Astrocyte (in vitro differentiated cells and primary cell): Measurements from ENCODE around the gene VTCN1. TPM values are rescaled to one million over a fixed set of nuclear protein-coding genes. Genes with fewer than 3 reads are reported as not detected.

Experiments used
- DNase-seq: peaks from one replicate; pipeline ENCODE4 v3.0.0-alpha.2; 2010; ENCODE audit warnings: low read depth
- FAIRE-seq: peaks from 2 replicates; lab custom pipeline; 2011; peaks lifted over from hg19 to GRCh38; lab: Jason Lieb, UNC
- H2AFZ ChIP-seq: 2 replicates; pipeline ENCODE4 v1.6.0; 2012; ENCODE audit warnings: low read depth, low read length, inconsistent platforms
- H3K27ac ChIP-seq: 2 replicates; pipeline ENCODE4 v1.5.1; 2011; ENCODE audit warnings: low read depth, low read length, inconsistent platforms
- H3K27me3 ChIP-seq: 2 replicates; pipeline ENCODE4 v1.6.0; 2011; ENCODE audit warnings: low read length, inconsistent platforms; ENCODE audit not compliant: insufficient read depth
- H3K36me3 ChIP-seq: 2 replicates; pipeline ENCODE4 v1.5.1; 2011; ENCODE audit warnings: low read length, inconsistent platforms; ENCODE audit not compliant: insufficient read depth
- H3K4me1 ChIP-seq: 2 replicates; pipeline ENCODE4 v1.5.1; 2011; ENCODE audit warnings: low read length, inconsistent platforms; ENCODE audit not compliant: insufficient read depth
- H3K4me2 ChIP-seq: 2 replicates; pipeline ENCODE4 v1.6.0; 2012; ENCODE audit warnings: low read length, inconsistent platforms
- H3K4me3 ChIP-seq: 2 replicates; pipeline ENCODE4 v1.5.1; 2011; ENCODE audit warnings: low read depth, mild to moderate bottlenecking, low read length, inconsistent platforms; ENCODE audit not compliant: insufficient read depth
- H3K79me2 ChIP-seq: 2 replicates; pipeline ENCODE4 v1.6.0; 2012; ENCODE audit warnings: mild to moderate bottlenecking, low read length, inconsistent platforms; ENCODE audit not compliant: insufficient read depth
- H3K9ac ChIP-seq: 2 replicates; pipeline ENCODE4 v1.6.0; 2012; ENCODE audit warnings: mild to moderate bottlenecking, low read length, inconsistent platforms
- H3K9me3 ChIP-seq: 2 replicates; pipeline ENCODE4 v1.5.1; 2012; ENCODE audit warnings: low read depth, mild to moderate bottlenecking, low read length, inconsistent platforms; ENCODE audit not compliant: insufficient read depth
- H4K20me1 ChIP-seq: 2 replicates; pipeline ENCODE4 v1.6.0; 2012; ENCODE audit warnings: low read length, inconsistent platforms; ENCODE audit not compliant: insufficient read depth
- H3K27ac Mint-ChIP-seq: one replicate; pipeline ENCODE4 v1.8.0; 2021; ENCODE audit warnings: mild to moderate bottlenecking, mixed read lengths; ENCODE audit not compliant: unreplicated experiment
- H3K27me3 Mint-ChIP-seq: one replicate; pipeline ENCODE4 v1.8.0; 2021; ENCODE audit warnings: low read depth, mixed read lengths; ENCODE audit not compliant: unreplicated experiment
- H3K36me3 Mint-ChIP-seq: one replicate; pipeline ENCODE4 v1.8.0; 2021; ENCODE audit warnings: low read depth, mixed read lengths; ENCODE audit not compliant: unreplicated experiment
- H3K4me1 Mint-ChIP-seq: one replicate; pipeline ENCODE4 v1.8.0; 2021; ENCODE audit warnings: low read depth, mixed read lengths; ENCODE audit not compliant: unreplicated experiment
- H3K4me3 Mint-ChIP-seq: one replicate; pipeline ENCODE4 v1.8.0; 2021; ENCODE audit warnings: mild to moderate bottlenecking, moderate library complexity, mixed read lengths; ENCODE audit not compliant: unreplicated experiment
- H3K9me3 Mint-ChIP-seq: one replicate; pipeline ENCODE4 v1.8.0; 2021; ENCODE audit warnings: mild to moderate bottlenecking, mixed read lengths; ENCODE audit not compliant: unreplicated experiment
- EZH2 ChIP-seq: IDR thresholded peaks from 2 replicates; pipeline ENCODE4 v1.6.1; 2012; ENCODE audit warnings: mild to moderate bottlenecking, low read length, inconsistent platforms; ENCODE audit not compliant: insufficient read depth
- total RNA-seq: library from RNA; stranded (reverse); gene quantifications from 2 replicates; pipeline ENCODE4 v1.2.1, GENCODE V29; 2021
- TF ChIP-seq, protein P1 (sequence below): IDR thresholded peaks from 2 replicates; pipeline ENCODE4 v1.5.1; 2011; ENCODE audit warnings: low read depth, mild to moderate bottlenecking, inconsistent platforms, low read length, moderate library complexity; ENCODE audit not compliant: insufficient read depth

The VTCN1 gene
- total RNA-seq, 1 donor from 2014 or later: 1.3 TPM

DNA sequence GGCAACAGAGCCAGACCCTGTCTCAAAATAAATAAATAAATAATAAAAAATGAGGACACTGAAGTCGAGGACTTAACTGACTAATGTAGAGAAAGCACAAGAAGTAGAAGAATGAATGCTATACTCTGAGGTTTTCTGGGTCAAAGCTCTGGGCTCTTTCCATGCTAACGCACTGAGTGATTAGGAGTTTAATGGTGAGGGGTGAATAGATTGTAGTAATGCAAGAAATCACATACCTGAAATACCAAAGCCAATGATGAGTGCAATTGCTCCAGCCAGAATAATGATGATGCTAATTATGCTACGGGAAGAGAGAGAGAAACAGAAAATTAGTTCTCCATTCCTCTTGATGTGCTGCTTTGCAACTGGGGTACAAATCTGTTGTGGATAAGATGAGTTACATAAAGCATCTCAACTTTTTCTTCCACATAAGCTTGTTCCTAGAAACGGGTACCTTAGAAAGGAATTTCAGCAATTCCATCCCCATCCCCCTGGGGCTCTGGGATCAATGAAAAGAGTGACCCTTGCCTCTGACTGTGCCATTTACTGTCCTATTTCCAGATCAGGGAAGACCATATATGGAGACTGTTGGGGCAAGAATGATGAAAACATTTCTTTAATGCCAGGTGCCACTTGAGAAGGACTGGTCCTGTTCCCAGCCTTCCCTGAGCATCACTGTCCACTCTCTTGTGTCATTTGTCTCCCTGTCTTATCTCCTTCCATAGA, 40.7 kb downstream of the VTCN1 start:
- H4K20me1 ChIP-seq: no peaks in the 10 kb centered on the region

DNA sequence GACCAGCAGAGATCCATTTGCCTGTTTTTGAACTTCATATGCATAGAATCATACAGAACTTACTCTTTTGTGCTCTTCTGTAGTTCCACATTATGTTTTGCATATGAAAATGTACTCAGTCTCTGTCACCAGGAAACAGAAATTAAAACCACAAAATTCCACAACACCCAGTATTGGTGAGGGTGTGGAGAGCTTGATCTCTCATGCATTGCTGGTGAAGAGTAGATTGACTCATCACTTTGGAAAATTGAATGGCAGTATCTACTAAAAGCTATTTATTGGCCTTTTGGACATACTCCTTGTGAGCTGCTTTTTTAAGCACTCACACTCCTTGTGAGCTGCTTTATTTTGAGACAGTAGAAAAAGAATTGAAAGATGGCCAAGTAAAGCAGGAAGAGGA, 43.3 kb downstream of the VTCN1 start:
- Mint-ChIP-seq H3K27ac (no peak overlapping the region), H3K9me3 (peaks cover 4% of the 10 kb centered on the region), H3K36me3 (no peaks in the 10 kb centered on the region), H3K27me3 (no peaks in the 10 kb centered on the region), H3K4me1 (peaks cover 6% of the 10 kb centered on the region), H3K4me3 (no peak overlapping the region)
- peaks cover 10% of the 10 kb centered on the region for H3K4me1 ChIP-seq
- no peaks in the 10 kb centered on the region for H4K20me1 ChIP-seq
- no peaks in the 10 kb centered on the region for H3K9me3 ChIP-seq
- DNase-seq (no peak), FAIRE-seq (no peak)
- no peak overlapping the region for H3K4me3 ChIP-seq
- no peak overlapping the region for H3K9ac ChIP-seq
- no peaks in the 10 kb centered on the region for H3K36me3 ChIP-seq
- no peak overlapping the region for H3K4me2 ChIP-seq
- H2AFZ ChIP-seq: no peak overlapping the region
- no peaks in the 10 kb centered on the region for H3K79me2 ChIP-seq
- no peak overlapping the region for H3K27ac ChIP-seq
- no peaks in the 10 kb centered on the region for H3K27me3 ChIP-seq
- TF ChIP-seq, protein P1, sequence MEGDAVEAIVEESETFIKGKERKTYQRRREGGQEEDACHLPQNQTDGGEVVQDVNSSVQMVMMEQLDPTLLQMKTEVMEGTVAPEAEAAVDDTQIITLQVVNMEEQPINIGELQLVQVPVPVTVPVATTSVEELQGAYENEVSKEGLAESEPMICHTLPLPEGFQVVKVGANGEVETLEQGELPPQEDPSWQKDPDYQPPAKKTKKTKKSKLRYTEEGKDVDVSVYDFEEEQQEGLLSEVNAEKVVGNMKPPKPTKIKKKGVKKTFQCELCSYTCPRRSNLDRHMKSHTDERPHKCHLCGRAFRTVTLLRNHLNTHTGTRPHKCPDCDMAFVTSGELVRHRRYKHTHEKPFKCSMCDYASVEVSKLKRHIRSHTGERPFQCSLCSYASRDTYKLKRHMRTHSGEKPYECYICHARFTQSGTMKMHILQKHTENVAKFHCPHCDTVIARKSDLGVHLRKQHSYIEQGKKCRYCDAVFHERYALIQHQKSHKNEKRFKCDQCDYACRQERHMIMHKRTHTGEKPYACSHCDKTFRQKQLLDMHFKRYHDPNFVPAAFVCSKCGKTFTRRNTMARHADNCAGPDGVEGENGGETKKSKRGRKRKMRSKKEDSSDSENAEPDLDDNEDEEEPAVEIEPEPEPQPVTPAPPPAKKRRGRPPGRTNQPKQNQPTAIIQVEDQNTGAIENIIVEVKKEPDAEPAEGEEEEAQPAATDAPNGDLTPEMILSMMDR: no peak
- TF ChIP-seq EZH2: no peak

More for the DNA sequence above, 40.7 kb downstream of the VTCN1 start:
- Mint-ChIP-seq H3K9me3 (peaks cover 4% of the 10 kb centered on the region), H3K4me3 (no peak overlapping the region), H3K4me1 (peaks cover 4% of the 10 kb centered on the region), H3K27ac (no peak overlapping the region), H3K27me3 (no peaks in the 10 kb centered on the region), H3K36me3 (no peaks in the 10 kb centered on the region)
- Histone ChIP-seq H3K27me3 (no peaks in the 10 kb centered on the region), H3K4me2 (no peak overlapping the region), H3K9ac (no peak overlapping the region), H3K9me3 (no peaks in the 10 kb centered on the region), H3K36me3 (no peaks in the 10 kb centered on the region), H3K27ac (no peak overlapping the region), H3K79me2 (no peaks in the 10 kb centered on the region), H3K4me3 (no peak overlapping the region), H3K4me1 (peaks cover 10% of the 10 kb centered on the region), H2AFZ (no peak overlapping the region)
- no peak for FAIRE-seq
- TF ChIP-seq EZH2: no peak
- TF ChIP-seq, protein P1: no peak
- DNase-seq: peak; percentile 66

DNA sequence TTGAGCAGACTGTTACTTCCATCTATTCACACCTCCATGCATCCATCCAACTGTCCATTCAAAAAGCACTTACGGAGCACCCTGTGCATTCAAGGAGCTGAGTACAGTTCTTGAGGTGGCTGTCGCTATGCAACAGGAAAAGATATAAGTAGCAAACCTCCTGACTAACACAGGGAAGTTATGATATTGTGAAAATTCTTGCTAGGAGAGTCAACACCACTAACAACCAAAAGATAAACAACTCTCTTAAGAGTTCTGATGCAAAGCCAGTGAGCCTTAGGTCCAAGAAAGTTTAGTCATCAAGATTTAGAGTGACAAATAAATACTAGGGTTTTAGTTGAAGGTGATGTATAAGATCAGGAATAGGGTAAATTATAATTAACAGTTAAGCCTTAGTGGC, 44.7 kb downstream of the VTCN1 start:
- H3K9ac ChIP-seq: no peak overlapping the region
- Mint-ChIP-seq H3K27me3 (no peaks in the 10 kb centered on the region), H3K27ac (no peak overlapping the region), H3K36me3 (no peaks in the 10 kb centered on the region), H3K4me1 (peaks cover 6% of the 10 kb centered on the region), H3K4me3 (no peak overlapping the region), H3K9me3 (peaks cover 6% of the 10 kb centered on the region)
- TF ChIP-seq, protein P1: no peak
- no peak for TF ChIP-seq EZH2
- no peak overlapping the region for H3K4me2 ChIP-seq
- no peak overlapping the region for H2AFZ ChIP-seq
- no peaks in the 10 kb centered on the region for H3K27me3 ChIP-seq
- no peaks in the 10 kb centered on the region for H3K9me3 ChIP-seq
- H3K4me1 ChIP-seq: no peaks in the 10 kb centered on the region
- H3K27ac ChIP-seq: no peak overlapping the region
- DNase-seq (peak; percentile 87), FAIRE-seq (no peak)
- no peaks in the 10 kb centered on the region for H3K36me3 ChIP-seq
- H4K20me1 ChIP-seq: no peaks in the 10 kb centered on the region
- H3K79me2 ChIP-seq: no peaks in the 10 kb centered on the region
- H3K4me3 ChIP-seq: no peak overlapping the region
